Activated CD4-positive, alpha-beta T cell treated with anti-CD3 and anti-CD28 coated beads for 24 hours (primary cell): Measurements from ENCODE around the gene HOXA2.

Source experiments
- DNase-seq, 2 donors: peaks; one replicate each; pipeline ENCODE4 v3.0.0-alpha.2; 2020; ENCODE audit warnings: low read depth in 2 of 2

Gene HOXA2

GRCh38 chr7:27098578-27099451 is 3.7 kb downstream of the HOXA2 start:
- DNase-seq: no peak

- DNase-seq: no peak
Measured at GRCh38 chr7:27097686-27098577, 4.6 kb downstream of the HOXA2 start.

DNA sequence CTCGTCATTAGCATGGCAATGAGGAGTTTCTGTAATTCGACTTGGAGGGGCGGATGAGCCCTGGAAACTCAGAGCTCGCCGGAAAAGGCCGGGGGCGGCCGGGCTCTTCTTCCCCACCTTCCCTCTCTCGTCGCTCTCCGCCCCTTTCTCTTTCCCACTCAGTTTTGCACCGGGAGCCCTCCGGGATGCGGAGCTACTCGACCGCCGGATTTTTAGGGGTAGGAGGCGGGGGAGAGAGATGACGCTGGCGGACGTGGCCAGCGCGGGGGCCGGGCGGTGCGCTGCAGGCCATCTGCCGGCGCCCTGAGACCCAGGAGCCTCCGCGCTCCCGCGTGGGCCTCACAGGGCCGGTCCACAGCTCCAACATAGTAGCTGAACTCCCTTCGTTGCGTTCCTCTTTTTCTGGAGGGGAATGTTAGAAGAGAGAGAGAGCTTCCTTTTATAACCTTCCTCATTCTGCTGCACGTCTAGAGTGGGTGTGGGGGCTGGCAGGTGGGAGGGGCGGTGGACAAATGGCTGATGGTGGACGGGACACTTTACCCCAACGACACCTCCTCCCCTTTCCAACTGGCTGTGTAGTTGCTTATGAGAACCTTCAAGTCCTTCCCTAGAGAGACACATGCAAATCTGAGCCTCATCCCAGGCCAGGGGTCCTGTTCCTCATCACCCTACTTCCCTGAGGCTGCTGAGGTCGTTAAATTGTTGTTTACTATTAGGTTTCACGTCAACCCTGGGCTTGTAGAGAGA is 5.5 kb downstream of the HOXA2 start:
- no peak for DNase-seq

- DNase-seq: peak; percentile 29 to 44
Measured at GRCh38 chr7:27095897-27096767, 6.4 kb downstream of the HOXA2 start, which contains the start of gene HOXA1. Gene HOXA1 (minus strand): TSS chr7:27096000. CDS start chr7:27095912, 88 bp downstream.

- no peak for DNase-seq
Measured at GRCh38 chr7:27095050-27095896, 7.2 kb downstream of the HOXA2 start.

- DNase-seq: no peak
Measured at GRCh38 chr7:27094304-27095049, 8.0 kb downstream of the HOXA2 start.

DNA sequence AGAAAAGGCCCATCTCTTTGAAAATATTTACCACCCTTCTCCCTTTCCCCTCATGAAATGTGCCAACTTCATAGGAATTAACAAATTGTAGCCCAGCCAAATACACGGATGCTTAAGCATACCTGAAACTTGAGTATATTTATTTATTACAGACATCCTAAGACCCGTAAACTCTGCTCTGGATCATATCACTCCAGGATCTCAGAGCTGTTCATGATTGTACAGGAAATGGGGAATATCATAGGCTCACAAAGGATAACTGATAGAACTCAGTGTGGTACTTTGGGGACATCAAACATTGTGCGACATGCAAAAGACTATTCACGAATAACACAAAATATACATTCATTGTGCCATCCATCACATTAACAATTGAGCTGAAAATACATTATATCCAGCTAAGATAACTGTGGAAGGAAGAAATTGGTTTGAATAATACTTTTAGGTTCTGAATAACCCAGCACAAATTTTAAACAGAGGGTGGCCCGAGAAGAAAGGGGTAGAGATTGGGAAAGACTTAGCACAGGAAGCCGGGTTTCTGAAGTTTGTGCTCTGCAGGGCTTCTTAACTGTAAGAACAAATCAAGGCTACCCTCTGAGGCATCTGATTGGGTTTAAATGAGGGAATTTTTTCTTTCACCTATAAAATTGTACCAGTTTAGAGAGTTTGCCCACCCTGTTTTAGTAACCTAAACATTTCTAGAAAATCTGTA is 9.1 kb downstream of the HOXA2 start:
- DNase-seq: no peak

- no peak for DNase-seq
Measured at GRCh38 chr7:27092819-27093110, 9.7 kb downstream of the HOXA2 start.

GRCh38 chr7:27091941-27092818 is 10.3 kb downstream of the HOXA2 start:
- no peak for DNase-seq

GRCh38 chr7:27091105-27091504 is 11.4 kb downstream of the HOXA2 start:
- no peak for DNase-seq

DNA sequence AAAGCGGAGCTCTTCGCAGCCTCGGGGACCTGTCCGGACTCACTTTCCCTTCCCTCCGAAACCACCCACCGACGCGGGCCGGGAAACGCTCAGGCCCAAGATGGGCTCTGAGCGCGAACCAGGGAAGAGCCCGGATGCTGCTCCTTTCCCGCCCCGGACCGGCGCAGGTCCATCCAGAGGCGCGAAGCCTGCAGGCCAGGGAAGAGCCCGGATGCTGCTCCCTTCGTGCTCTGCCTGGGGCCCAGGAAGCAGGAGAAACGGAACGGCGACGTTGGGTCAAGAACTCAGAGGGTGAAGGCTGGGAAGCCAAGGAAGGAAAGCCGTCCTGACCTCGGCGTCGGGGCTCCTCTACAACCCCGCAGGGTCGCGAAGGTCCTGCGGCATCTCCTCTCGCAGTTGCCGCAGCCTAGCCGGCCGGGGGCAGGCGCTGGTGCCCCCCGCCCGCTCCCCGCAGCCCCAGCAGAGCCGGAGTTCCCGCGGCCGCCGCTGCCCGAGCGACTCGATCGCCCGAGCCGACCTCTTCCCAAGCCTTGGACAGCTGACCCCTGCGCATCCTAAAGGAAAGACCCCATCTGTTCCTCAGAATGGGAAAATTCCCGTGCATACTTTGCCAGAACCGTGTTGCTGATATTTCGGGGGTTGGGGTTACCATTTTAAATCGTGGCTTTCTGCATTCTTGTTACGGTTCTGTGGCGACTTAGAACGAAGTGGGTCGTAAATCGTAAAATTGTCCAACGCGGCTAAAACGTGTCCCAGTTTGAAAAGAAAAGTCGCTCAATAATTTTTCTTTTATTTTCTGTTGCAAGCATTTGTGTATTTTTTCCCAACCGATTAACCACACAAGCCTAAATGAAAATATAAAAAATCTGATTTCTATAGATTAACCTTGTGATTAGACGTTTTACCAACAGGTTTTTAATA is 14.2 kb downstream of the HOXA2 start:
- DNase-seq: no peak

DNA sequence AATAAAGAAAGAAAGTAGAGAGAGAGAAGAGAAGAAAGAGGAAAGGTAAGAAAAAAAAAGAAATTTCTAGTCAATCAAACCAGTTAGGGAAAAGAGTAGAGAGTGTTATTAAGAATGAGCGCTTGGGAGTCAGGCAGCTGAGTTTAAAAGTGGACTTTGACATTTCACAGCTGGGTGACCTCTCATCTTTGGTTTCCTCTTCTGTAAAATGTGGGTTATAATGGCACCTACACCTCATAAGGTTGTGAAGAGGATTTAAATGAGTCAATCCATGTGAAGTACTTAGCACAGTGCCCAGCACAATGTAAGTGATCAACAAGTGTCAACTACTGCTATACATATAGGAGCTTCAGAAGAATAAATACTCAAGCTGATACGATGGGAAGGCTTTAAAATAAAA is 18.8 kb downstream of the HOXA2 start:
- DNase-seq: no peak

DNA sequence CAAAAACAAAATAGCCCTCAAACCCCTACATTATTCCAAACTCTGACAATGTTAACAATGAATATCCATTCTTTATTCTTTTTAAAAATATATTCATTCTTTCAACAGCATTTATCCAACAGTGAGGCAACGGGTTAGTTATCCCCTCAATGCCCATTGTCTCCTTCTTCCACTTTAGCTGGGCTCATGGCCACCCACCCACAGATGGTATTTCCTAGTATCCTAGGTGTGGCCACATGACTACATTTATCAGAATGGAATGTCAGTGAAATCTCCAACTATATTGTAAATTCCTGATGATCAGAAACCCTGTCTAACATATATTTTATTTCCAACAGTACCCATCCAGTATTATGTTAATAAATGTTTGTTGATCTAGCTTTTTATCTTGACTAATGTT is 20.3 kb downstream of the HOXA2 start:
- DNase-seq: no peak

DNA sequence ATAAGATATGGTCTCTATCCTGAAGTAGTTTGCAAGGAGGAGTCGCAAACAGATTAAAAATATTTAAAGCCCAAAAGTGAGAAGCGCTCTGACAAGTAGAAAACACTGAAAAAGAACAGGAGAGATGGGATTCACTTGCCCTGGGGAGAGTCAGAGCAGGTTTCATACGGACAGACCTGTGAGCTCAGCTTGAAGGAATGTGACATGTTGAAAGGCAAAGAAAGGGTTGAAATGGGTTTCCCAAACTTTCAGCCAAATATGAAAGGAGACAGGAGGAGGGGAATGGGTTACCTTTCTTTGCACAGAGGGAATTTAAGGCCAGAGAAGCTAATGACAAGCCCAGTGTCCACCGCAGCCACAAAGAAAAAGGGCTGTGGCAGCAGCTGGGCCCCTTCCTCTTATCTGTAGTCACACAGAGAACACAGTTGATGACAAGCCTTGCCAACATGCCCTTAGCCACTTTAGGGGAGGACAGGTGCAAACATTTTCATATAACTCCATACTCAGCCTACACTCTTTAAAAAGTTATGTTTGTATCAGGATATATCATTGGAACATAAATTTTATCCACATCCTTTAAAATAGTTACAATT is 21.5 kb downstream of the HOXA2 start:
- DNase-seq: no peak

GRCh38 chr7:27079234-27079975 is 23.1 kb downstream of the HOXA2 start:
- no peak for DNase-seq
